Measurements from ENCODE around the gene BCL6.

GRCh38 chr3:187721055-187721454 is 24.2 kb downstream of the BCL6 start:
- TF ChIP-seq CTCF (IDR thresholded peaks at IDR 0.05), result no peak
- no peak for TF ChIP-seq EZH2 (IDR thresholded peaks at IDR 0.05; ENCODE audit: borderline replicate concordance, insufficient read depth, low read depth, low read length, poor library complexity, severe bottlenecking)
